GM21515 (cell line): ENCODE results near the gene LRRC41.
A peak's percentile ranks its signal among the peaks of the same experiment; 100 is the strongest.
"Not testable (repeated sequence)": the region's sequence is repeated elsewhere in the genome, so short reads cannot be mapped to it uniquely, and the experiment has no call there.

Source experiments
- ATAC-seq: cut with Tn5 transposase; IDR thresholded peaks from one replicate; pipeline ENCODE4 v1.9.1; 2021; ENCODE audit not compliant: unreplicated experiment

The LRRC41 gene

DNA sequence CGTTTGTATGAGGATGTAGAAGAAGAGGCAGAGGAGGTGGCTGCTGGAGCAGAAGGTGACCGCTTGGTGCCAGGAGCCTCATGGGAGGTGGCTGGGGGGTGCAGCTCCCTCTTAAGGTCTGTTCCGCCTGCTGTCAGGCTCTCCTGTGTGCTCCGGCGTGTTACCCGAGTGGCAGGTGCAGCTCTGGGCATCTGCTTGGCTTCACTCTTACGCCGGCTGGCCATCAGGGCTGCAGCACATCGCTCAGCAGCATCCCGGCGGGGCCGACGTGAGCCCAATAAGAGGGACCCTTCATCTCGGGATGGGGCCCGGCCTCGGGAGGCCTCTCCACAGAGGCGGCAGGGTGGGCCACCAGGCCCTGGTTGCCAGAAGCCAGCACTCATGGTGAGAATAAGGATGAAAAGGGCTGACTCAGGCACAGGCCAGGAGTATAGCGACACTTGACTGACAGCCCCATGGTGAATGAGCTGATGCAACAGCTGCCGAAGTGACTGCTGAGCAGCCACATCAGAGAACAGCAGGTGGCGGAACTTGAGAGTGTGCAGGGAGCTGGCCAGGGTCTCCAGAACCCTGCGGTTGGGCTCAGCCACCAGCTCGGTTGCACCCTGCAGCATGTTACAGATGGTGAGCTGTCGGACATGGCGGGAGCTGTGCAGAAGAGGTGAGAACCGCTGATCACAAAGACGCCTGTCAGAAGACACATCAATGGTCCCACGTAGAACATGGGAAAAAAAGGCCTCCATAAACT is 17.5 kb downstream of the LRRC41 start:
- no peak for ATAC-seq

DNA sequence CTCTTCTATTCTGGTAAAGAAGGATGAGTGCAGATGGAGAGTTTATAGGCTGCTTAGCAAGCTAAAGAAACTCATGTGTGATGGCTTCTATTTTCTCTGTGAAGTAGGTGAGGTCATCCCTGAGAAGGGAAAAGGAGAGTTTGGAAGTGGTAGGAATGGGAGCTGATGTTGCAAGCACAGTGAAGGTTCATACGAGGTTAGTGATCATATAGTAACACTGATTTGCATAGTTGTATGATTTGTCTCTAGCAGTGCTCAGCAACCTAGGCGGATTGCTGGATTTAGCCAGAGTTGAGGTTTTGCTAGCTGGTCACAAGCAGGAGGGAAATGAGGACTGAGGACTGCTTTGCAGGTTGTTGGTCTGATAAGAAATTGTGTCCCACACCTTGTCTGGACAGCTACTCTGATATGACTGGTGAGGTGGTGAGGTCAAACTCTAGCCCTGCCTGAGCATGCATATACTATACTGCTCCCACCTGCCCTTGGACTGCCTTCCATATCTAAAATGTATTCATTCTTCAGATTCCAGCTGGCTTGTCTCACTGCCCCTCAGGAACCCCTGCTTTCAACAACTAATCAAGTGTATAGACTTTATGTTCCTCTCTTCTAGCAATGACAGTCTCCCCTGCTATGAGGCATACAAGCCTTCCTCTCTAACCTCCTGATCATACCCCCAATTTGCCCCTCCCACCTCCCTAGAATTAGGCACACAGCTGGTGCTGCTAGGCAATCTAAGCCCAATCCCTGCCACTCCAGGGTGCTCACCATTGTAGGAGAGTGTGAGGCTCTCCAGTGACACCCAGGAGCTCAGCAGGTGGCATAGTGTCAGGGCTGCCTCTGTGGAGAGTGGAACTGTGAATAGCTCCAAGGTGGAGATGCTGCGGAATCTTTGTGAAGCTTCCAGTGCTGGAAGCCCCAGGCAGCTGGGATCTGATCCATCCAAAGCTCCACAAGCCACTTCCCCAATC is 18.5 kb downstream of the LRRC41 start:
- ATAC-seq, result no peak

DNA sequence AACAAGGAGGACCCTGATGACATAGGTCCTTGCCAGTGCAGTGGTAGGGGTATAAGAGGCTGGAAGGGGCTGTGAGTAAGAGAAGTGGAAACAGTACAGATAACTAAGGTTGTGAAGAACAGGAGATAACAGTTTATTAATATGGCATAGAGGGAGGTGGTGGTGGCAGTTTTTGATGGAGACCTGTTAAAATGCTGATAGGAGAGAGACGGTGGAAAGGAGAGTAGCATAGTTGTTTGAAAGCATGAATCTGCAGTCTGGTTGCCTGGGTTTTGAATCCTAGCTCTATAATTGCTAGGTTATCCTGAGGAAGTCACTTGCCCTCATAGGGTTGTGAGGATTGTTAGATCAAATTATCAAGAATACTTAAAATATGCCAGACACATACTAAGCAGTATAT is 19.4 kb downstream of the LRRC41 start:
- ATAC-seq, result no peak

GRCh38 chr1:46281021-46281420 is 22.4 kb downstream of the LRRC41 start:
- no peak for ATAC-seq

DNA sequence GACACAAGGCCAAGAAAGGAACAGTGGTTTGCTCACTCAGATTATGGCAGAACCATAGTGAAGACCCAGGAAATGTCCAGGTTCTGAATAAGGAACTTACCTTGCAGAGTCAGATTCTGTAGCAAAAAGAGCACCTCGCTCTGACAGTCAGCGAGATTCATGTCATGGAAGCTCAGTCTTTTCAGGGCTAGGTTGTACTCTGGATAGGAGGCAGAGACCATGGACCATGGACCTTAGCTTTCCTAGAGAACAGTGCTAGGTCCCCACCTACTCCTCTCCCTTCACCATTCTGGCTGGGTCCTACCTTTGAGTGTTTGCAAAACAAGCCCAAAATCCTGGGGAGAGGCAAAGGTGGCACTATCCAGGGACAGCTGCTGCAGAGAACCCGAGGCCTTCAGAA is 23.3 kb downstream of the LRRC41 start:
- ATAC-seq, result no peak

- ATAC-seq, result no peak
Observed at GRCh38 chr1:46278807-46279206, 24.6 kb downstream of the LRRC41 start.

DNA sequence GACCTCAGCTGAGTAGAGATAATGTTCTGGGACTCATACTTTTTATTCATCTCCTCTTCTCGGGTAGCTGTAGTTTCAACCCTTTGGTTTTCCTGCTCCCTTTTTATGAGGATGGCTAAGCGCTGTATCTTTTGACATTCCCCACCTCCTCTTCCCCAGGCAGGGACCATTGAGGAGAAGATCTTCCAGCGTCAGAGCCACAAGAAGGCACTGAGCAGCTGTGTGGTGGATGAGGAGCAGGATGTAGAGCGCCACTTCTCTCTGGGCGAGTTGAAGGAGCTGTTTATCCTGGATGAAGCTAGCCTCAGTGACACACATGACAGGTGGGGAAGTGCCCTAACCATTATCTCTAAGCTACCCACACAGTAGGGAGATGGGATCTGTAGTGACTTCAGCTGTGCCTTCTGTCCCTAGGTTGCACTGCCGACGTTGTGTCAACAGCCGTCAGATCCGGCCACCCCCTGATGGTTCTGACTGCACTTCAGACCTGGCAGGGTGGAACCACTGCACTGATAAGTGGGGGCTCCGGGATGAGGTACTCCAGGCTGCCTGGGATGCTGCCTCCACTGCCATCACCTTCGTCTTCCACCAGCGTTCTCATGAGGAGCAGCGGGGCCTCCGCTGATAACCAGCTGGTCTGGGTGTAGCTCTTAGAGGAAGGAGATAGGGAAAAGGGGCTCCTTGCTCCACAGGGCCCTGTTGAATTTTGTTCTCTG is 25.6 kb downstream of the LRRC41 start:
- no peak for ATAC-seq

- no peak for ATAC-seq
Observed at GRCh38 chr1:46275030-46275337, 28.4 kb downstream of the LRRC41 start.

DNA sequence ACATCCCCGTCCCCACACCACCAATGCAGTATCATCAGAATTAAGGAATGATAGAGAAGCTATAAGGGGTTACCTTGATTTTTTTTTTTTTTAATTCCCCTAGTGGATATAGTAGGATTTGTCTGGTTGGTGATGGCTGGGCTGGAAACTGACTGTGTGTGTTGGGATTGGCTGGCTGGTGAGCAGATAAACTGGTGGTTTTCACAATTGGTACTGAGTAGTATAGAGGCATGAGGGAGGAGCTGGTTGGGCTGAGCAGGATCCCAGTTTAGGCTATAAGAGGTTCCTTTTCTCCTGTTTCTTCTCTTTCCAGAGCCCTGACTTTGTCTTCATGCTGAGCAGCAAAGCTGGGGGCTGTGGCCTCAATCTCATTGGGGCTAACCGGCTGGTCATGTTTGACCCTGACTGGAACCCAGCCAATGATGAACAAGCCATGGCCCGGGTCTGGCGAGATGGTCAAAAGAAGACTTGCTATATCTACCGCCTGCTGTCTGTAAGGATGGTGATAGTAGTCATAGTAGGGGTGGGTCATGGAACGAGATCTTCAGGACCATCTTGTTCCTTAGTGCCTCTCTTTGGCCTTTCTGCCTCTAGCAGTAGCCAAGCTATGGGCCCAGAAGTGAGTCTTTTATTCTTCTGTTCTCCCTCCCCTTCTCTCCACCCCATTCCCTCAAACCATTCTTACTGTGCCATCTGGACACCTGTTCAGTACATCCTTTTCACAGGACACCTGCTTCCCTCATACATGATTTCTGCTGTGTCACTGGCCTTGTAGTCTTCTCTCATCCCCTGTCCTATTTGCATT is 29.0 kb downstream of the LRRC41 start:
- no peak for ATAC-seq

DNA sequence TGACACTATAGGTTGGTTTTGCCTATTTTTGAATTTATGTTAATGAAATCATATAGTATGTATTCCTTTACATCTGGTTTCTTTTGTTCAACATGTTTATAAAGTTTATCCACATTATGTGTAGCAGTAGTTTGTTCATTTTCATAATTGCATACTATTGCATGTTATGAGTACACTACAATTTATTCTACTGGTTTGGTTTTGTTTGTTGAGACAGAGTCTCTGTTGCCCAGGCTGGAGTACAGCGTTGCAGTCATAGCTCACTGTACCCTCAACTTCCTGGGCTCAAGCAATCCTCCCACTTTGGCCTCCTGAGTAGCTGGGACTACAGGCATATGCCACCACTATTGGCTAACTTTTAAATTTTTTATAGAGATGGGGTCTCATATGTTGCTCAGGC is 34.8 kb downstream of the LRRC41 start:
- no peak for ATAC-seq

DNA sequence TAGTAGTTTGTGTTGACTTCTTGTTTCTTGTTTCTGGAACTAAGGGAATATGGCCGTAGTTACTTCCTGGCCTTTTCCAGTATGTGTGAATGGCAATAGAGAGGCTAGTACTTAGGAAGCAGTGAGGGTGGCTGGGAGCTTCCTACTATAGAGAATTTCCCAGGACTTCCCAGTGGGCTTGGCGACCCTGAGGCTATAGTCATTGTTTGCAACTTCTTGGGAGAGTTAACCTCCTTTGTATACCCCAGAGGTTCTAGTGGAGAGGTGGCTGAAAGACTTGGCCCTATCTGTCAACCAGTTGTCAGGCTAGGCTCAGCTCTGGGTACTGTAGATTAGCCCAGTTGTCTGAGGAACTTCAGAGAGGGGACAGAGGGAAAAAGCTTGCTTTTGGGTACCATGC is 40.3 kb downstream of the LRRC41 start:
- no peak for ATAC-seq

DNA sequence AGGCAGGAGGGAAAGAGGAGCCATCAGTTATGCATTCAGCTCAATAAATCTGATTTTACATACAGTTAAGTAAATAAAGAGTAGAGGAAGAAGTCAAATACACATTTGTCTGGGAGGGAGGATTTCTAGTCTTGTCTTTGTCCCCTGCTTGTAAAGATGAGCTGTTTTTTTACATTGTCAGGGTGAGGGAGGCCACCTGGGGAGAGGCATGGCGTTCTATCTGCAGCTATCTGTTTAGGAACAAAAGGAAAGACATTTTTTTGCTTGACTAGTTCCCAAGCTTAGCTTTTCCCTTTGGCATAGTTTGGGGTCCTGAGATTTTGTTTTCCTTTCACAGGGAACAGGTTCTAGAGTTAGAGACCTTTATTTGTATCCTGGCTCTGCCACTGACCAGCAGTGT is 40.9 kb downstream of the LRRC41 start:
- ATAC-seq, result no peak

- ATAC-seq, result no peak
Observed at GRCh38 chr1:46256523-46256922, 46.9 kb downstream of the LRRC41 start.

- no peak for ATAC-seq
Observed at GRCh38 chr1:46254668-46255067, 48.7 kb downstream of the LRRC41 start.

GRCh38 chr1:46248122-46248920 is 55.1 kb downstream of the LRRC41 start:
- ATAC-seq, result no peak

- ATAC-seq, result peak; percentile 89
Observed at GRCh38 chr1:46247436-46248121, 55.8 kb downstream of the LRRC41 start, which contains the start of gene RAD54L. Gene RAD54L, plus strand, starts transcription at chr1:46247763. Its CDS starts 643 bp downstream, at chr1:46248406.

- ATAC-seq, result peak; percentile 40
Observed at GRCh38 chr1:46246548-46247435, 56.6 kb downstream of the LRRC41 start.

- ATAC-seq, result not testable (repeated sequence)
Observed at GRCh38 chr1:46246136-46246535, 57.3 kb downstream of the LRRC41 start.
